Adrenal gland (tissue), 5 donors: ENCODE data around the gene MRPS11.
A peak's percentile ranks its signal among the peaks of the same experiment; 100 is the strongest.

Source experiments
- POLR2A ChIP-seq, 2 donors: fragments of 450-650 bp; IDR thresholded peaks; one replicate each; pipeline ENCODE4 v1.6.1; 2017; ENCODE audit warnings: antibody characterized with exemption in 2 of 2, mild to moderate bottlenecking in 2 of 2, moderate library complexity in 1 of 2
- TF ChIP-seq, protein P1 (sequence below), 6 experiments: fragments of 450-650 bp in 4 of 6; fragments of 200-600 bp in 2 of 6; sonication (generic) in 1 of 6; IDR thresholded peaks; 1 replicate in 5 of 6; 2 replicates in 1 of 6; pipeline versions ENCODE4 v1.5.1 to v1.8.0; 2016 to 2021; ENCODE audit warnings: antibody characterized with exemption in 6 of 6, mild to moderate bottlenecking in 2 of 6, moderate library complexity in 1 of 6
- donor health status: DM: no; HTN: no; CAD: no.

GRCh38 chr15:88467073-88467934 is at the start of gene MRPS11, which contains the start of gene MRPL46:
- TF ChIP-seq, protein P1, sequence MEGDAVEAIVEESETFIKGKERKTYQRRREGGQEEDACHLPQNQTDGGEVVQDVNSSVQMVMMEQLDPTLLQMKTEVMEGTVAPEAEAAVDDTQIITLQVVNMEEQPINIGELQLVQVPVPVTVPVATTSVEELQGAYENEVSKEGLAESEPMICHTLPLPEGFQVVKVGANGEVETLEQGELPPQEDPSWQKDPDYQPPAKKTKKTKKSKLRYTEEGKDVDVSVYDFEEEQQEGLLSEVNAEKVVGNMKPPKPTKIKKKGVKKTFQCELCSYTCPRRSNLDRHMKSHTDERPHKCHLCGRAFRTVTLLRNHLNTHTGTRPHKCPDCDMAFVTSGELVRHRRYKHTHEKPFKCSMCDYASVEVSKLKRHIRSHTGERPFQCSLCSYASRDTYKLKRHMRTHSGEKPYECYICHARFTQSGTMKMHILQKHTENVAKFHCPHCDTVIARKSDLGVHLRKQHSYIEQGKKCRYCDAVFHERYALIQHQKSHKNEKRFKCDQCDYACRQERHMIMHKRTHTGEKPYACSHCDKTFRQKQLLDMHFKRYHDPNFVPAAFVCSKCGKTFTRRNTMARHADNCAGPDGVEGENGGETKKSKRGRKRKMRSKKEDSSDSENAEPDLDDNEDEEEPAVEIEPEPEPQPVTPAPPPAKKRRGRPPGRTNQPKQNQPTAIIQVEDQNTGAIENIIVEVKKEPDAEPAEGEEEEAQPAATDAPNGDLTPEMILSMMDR (IDR thresholded peaks at IDR 0.05) = no peak
- TF ChIP-seq POLR2A (IDR thresholded peaks at IDR 0.05) = peak; percentile 28 to 82
